HepG2 (cell line): ENCODE results near the gene CISH. TPM values are rescaled to one million over a fixed set of nuclear protein-coding genes. Genes with fewer than 3 reads are reported as not detected.

Experiments
- DR1 ChIP-seq: sonication (generic); formaldehyde crosslinking; IDR thresholded peaks from 2 replicates; pipeline ENCODE4 v1.8.0; 2021; ENCODE audit warnings: mild to moderate bottlenecking, missing genetic modification reagents, inconsistent platforms
- ETV6 ChIP-seq: sonication (generic); formaldehyde crosslinking; conservative IDR thresholded peaks from 2 replicates; pipeline ENCODE4 v1.4.0; 2020; ENCODE audit warnings: missing genetic modification reagents
- HNRNPL ChIP-seq: fragments of 200-400 bp; formaldehyde crosslinking; IDR thresholded peaks from 2 replicates; pipeline ENCODE4 v1.6.1; 2017; ENCODE audit warnings: mild to moderate bottlenecking, low read depth, low read length
- HOXA9 ChIP-seq: sonication (generic); formaldehyde crosslinking; IDR thresholded peaks from 2 replicates; pipeline ENCODE4 v1.8.1; 2022; ENCODE audit warnings: missing genetic modification reagents, mild to moderate bottlenecking, moderate library complexity, borderline replicate concordance
- KAT8 ChIP-seq: IDR thresholded peaks from 2 replicates; pipeline ENCODE4 v1.6.1; 2016; ENCODE audit warnings: missing genetic modification reagents, missing compliant biosample characterization
- MAZ ChIP-seq, 2 experiments: sonication (generic) in 1 of 2; formaldehyde crosslinking in 1 of 2; IDR thresholded peaks; 2 replicates each; pipeline versions ENCODE4 v1.5.0 to v1.6.1; 2012 to 2020; ENCODE audit warnings: low read depth in 2 of 2, mild to moderate bottlenecking in 2 of 2, borderline replicate concordance in 1 of 2, improper control_type of control experiment in 1 of 2, low read length in 1 of 2, missing genetic modification reagents in 1 of 2, moderate library complexity in 1 of 2
- NCOR1 ChIP-seq: fragments of 200-600 bp; sonication (generic); IDR thresholded peaks from 2 replicates; pipeline ENCODE4 v1.7.0; 2017; ENCODE audit warnings: antibody characterized with exemption, low read length, borderline replicate concordance
- TEAD3 ChIP-seq: optimal IDR thresholded peaks from 2 replicates; pipeline ENCODE3; 2016; ENCODE audit warnings: borderline replicate concordance
- TOE1 ChIP-seq: sonication (generic); formaldehyde crosslinking; IDR thresholded peaks from 2 replicates; pipeline ENCODE4 v1.4.0; 2020; ENCODE audit warnings: mild to moderate bottlenecking, missing genetic modification reagents
- ZBTB7A ChIP-seq: sonication (generic); formaldehyde crosslinking; IDR thresholded peaks from 2 replicates; pipeline ENCODE4 v1.8.0; 2022; ENCODE audit warnings: mild to moderate bottlenecking, missing genetic modification reagents
- ZNF121 ChIP-seq: sonication (generic); formaldehyde crosslinking; IDR thresholded peaks from 2 replicates; pipeline ENCODE4 v1.5.0; 2020; ENCODE audit warnings: mild to moderate bottlenecking, missing genetic modification reagents
- ZNF205 ChIP-seq: IDR thresholded peaks from 2 replicates; pipeline ENCODE4 v1.6.1; 2018; ENCODE audit warnings: missing biosample characterization, missing genetic modification reagents
- ZNF761 ChIP-seq: sonication (generic); formaldehyde crosslinking; conservative IDR thresholded peaks from 2 replicates; pipeline ENCODE4 v1.4.0; 2020; ENCODE audit warnings: mild to moderate bottlenecking, missing genetic modification reagents
- polyA plus RNA-seq, 8 experiments: library from polyadenylated mRNA; depleted of rRNA in 3 of 8; stranded (reverse) in 7 of 8; unstranded in 1 of 8; fragments of >200 nt; fragmentation: Illumina TruSeq in 4 of 8; extraction: Trizol in 4 of 8; gene quantifications; 2 replicates each; pipeline versions ENCODE4 v1.2.1 to v1.2.3, GENCODE V29; 2011 to 2016; ENCODE audit warnings: low read depth in 4 of 8, missing spikeins in 1 of 8, mixed read lengths in 1 of 8; ENCODE audit not compliant: insufficient read depth in 1 of 8
- total RNA-seq, 5 experiments: library from RNA; depleted of rRNA; stranded (reverse); fragments of >200 nt; fragmentation: Illumina TruSeq; extraction: Trizol; gene quantifications; 2 replicates each; pipeline ENCODE4 v1.2.3, GENCODE V29; 2016; ENCODE audit warnings: low read depth in 1 of 5
- TF ChIP-seq, protein P1 (sequence below): sonication (generic); formaldehyde crosslinking; IDR thresholded peaks from 2 replicates; pipeline ENCODE4 v1.4.0; 2020; ENCODE audit warnings: mild to moderate bottlenecking, missing genetic modification reagents
- TF ChIP-seq, protein P2 (sequence below): sonication (generic); formaldehyde crosslinking; IDR thresholded peaks from 2 replicates; pipeline ENCODE4 v1.5.1; 2020; ENCODE audit warnings: missing genetic modification reagents, mild to moderate bottlenecking, borderline replicate concordance
- TF ChIP-seq, protein P3 (sequence below), 2 experiments: sonication (generic) in 1 of 2; formaldehyde crosslinking in 1 of 2; IDR thresholded peaks; 2 replicates each; pipeline versions ENCODE4 v1.4.0 to v1.6.1; 2018 to 2020; ENCODE audit warnings: missing genetic modification reagents in 2 of 2, borderline replicate concordance in 1 of 2, low read depth in 1 of 2, mild to moderate bottlenecking in 1 of 2, missing biosample characterization in 1 of 2

CISH gene
- total and polyA plus RNA-seq, 2 of the 13 experiments (the other 11 are each of a cell fraction or from before 2014, with no cell fraction given) = 0.91 to 1.5 TPM

DNA sequence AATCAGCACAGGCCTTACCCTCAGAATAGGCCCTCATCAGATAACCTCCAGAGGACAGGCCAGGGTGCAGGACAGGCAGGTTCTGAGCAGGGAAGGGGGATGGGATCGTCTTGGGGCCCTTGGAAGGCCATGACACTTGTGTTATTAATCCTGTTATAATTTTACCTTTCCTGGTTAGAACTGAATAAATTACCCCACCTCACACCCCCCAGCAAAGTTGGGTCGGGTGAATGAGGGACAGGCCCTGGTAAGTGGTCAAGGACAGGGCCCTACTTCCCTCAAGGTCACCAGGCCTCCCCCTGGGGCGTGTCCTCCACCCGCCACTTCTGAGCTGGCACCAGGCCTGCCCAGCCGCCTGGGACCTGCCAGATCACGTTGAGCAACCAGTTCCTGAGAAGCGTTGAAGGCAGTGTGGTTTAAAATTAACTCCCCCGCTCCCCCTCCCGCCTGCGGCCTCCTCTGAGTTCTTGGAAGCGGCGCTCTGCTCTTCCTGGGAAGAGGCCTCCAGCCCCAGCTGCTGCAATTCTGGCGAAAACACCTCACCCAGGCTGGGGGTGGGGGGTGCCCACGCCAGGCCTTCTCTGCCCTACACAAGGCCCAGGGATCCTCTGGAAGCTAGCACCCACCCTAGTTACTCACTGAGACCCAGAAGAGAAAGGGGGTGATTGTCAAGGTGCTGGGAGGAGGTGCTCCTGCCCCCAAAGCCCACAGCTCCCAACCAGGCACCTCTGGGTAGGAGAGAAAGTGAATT is 10.6 kb downstream of the CISH start (continued):
- TF ChIP-seq, protein P1, sequence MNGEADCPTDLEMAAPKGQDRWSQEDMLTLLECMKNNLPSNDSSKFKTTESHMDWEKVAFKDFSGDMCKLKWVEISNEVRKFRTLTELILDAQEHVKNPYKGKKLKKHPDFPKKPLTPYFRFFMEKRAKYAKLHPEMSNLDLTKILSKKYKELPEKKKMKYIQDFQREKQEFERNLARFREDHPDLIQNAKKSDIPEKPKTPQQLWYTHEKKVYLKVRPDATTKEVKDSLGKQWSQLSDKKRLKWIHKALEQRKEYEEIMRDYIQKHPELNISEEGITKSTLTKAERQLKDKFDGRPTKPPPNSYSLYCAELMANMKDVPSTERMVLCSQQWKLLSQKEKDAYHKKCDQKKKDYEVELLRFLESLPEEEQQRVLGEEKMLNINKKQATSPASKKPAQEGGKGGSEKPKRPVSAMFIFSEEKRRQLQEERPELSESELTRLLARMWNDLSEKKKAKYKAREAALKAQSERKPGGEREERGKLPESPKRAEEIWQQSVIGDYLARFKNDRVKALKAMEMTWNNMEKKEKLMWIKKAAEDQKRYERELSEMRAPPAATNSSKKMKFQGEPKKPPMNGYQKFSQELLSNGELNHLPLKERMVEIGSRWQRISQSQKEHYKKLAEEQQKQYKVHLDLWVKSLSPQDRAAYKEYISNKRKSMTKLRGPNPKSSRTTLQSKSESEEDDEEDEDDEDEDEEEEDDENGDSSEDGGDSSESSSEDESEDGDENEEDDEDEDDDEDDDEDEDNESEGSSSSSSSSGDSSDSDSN (CRISPR knock-in tag) = peak; percentile 89
- peak; percentile 70 for TF ChIP-seq KAT8
- TF ChIP-seq TEAD3 = peak; percentile 38
- TF ChIP-seq ZNF121 = peak; percentile 45
- TF ChIP-seq, protein P2, sequence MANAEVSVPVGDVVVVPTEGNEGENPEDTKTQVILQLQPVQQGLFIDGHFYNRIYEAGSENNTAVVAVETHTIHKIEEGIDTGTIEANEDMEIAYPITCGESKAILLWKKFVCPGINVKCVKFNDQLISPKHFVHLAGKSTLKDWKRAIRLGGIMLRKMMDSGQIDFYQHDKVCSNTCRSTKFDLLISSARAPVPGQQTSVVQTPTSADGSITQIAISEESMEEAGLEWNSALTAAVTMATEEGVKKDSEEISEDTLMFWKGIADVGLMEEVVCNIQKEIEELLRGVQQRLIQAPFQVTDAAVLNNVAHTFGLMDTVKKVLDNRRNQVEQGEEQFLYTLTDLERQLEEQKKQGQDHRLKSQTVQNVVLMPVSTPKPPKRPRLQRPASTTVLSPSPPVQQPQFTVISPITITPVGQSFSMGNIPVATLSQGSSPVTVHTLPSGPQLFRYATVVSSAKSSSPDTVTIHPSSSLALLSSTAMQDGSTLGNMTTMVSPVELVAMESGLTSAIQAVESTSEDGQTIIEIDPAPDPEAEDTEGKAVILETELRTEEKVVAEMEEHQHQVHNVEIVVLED = no peak
- peak; percentile 58; the same call in 1 of the 2 replicates for TF ChIP-seq MAZ (IDR thresholded peaks at IDR 0.05; ENCODE audit: borderline replicate concordance, low read depth, low read length)
- TF ChIP-seq MAZ (CRISPR knock-in tag; IDR thresholded peaks at IDR 0.05; ENCODE audit: low read depth) = peak; percentile 85
- TF ChIP-seq TOE1 (CRISPR knock-in tag) = no peak
- TF ChIP-seq ZNF205 = peak; percentile 63; the same call in 1 of the 2 replicates
- TF ChIP-seq HOXA9 (CRISPR knock-in tag) = no peak
- TF ChIP-seq ETV6 (CRISPR knock-in tag) = peak; percentile 82; the same call in 1 of the 2 replicates
- TF ChIP-seq DR1 (CRISPR knock-in tag) = 0 out of 2 replicates have a peak, but pooled peaks have one; percentile 41
- peak; percentile 95 for TF ChIP-seq HNRNPL
- TF ChIP-seq NCOR1 = peak; percentile 66; the same call in 1 of the 2 replicates
- TF ChIP-seq, protein P3, sequence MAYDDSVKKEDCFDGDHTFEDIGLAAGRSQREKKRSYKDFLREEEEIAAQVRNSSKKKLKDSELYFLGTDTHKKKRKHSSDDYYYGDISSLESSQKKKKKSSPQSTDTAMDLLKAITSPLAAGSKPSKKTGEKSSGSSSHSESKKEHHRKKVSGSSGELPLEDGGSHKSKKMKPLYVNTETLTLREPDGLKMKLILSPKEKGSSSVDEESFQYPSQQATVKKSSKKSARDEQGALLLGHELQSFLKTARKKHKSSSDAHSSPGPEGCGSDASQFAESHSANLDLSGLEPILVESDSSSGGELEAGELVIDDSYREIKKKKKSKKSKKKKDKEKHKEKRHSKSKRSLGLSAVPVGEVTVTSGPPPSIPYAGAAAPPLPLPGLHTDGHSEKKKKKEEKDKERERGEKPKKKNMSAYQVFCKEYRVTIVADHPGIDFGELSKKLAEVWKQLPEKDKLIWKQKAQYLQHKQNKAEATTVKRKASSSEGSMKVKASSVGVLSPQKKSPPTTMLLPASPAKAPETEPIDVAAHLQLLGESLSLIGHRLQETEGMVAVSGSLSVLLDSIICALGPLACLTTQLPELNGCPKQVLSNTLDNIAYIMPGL (CRISPR knock-in tag; IDR thresholded peaks at IDR 0.05; ENCODE audit: borderline replicate concordance in 1 of 2, low read depth in 1 of 2) = no peak
- peak; percentile 61; the same call in 1 of the 2 replicates for TF ChIP-seq ZNF761
- TF ChIP-seq ZBTB7A (CRISPR knock-in tag) = no peak
